Transverse colon (tissue), 3 donors: ENCODE data around the gene LIPJ.

Source experiments
- CTCF ChIP-seq, 5 experiments: fragments of 200-600 bp in 3 of 5; fragments of 450-650 bp in 2 of 5; sonication (generic) in 3 of 5; IDR thresholded peaks; 1 replicate in 2 of 5; 2 replicates in 3 of 5; pipeline ENCODE4 v1.5.1; 2016 to 2017; ENCODE audit warnings: antibody characterized with exemption in 5 of 5, inconsistent platforms in 3 of 5, mild to moderate bottlenecking in 2 of 5, moderate library complexity in 1 of 5
- EP300 ChIP-seq: sonication (generic); formaldehyde crosslinking; IDR thresholded peaks from one replicate; pipeline ENCODE4 v1.6.1; 2017; ENCODE audit warnings: antibody characterized with exemption, low read depth

GRCh38 chr10:88642963-88643362, 56.4 kb downstream of the LIPJ start:
- TF ChIP-seq EP300 (no peak), CTCF (IDR thresholded peaks at IDR 0.05) (no peak)
